SH-SY5Y (cell line): ENCODE measurements around the gene DYRK2.

Source experiments
- GATA2 ChIP-seq: IDR thresholded peaks from 2 replicates; pipeline ENCODE4 v1.6.1; 2011; ENCODE audit warnings: mild to moderate bottlenecking, low read depth, low read length
- GATA3 ChIP-seq: IDR thresholded peaks from 2 replicates; pipeline ENCODE4 v1.6.1; 2011; ENCODE audit warnings: low read depth, mild to moderate bottlenecking, low read length, moderate library complexity

Gene DYRK2

GRCh38 chr12:67671892-67672291 lies 23.3 kb downstream of the DYRK2 start:
- TF ChIP-seq GATA3 (no peak), GATA2 (no peak)

- TF ChIP-seq GATA3 (no peak), GATA2 (no peak)
Measured at GRCh38 chr12:67674417-67674816, 25.9 kb downstream of the DYRK2 start.

- no peak for TF ChIP-seq GATA3
- TF ChIP-seq GATA2 = no peak
Measured at GRCh38 chr12:67676624-67677023, 28.1 kb downstream of the DYRK2 start.

- TF ChIP-seq GATA3 (no peak), GATA2 (no peak)
Measured at GRCh38 chr12:67677166-67677565, 28.6 kb downstream of the DYRK2 start.

GRCh38 chr12:67681105-67681778 lies 32.7 kb downstream of the DYRK2 start:
- TF ChIP-seq GATA2 (no peak), GATA3 (no peak)

- no peak for TF ChIP-seq GATA3
- no peak for TF ChIP-seq GATA2
Measured at GRCh38 chr12:67681941-67682620, 33.5 kb downstream of the DYRK2 start.

- TF ChIP-seq GATA3 = no peak
- TF ChIP-seq GATA2 = no peak
Measured at GRCh38 chr12:67689385-67689784, 40.8 kb downstream of the DYRK2 start.

- no peak for TF ChIP-seq GATA3
- TF ChIP-seq GATA2 = no peak
Measured at GRCh38 chr12:67690656-67691055, 42.1 kb downstream of the DYRK2 start.

- TF ChIP-seq GATA3 (no peak), GATA2 (no peak)
Measured at GRCh38 chr12:67691220-67691619, 42.7 kb downstream of the DYRK2 start.

GRCh38 chr12:67692135-67692534 lies 43.6 kb downstream of the DYRK2 start:
- TF ChIP-seq GATA2 (no peak), GATA3 (no peak)

- TF ChIP-seq GATA3 (no peak), GATA2 (no peak)
Measured at GRCh38 chr12:67692966-67693365, 44.4 kb downstream of the DYRK2 start.

GRCh38 chr12:67693894-67694293 lies 45.3 kb downstream of the DYRK2 start:
- TF ChIP-seq GATA2 (no peak), GATA3 (no peak)

- no peak for TF ChIP-seq GATA3
- TF ChIP-seq GATA2 = no peak
Measured at GRCh38 chr12:67694306-67694900, 45.9 kb downstream of the DYRK2 start.

GRCh38 chr12:67695974-67696373 lies 47.4 kb downstream of the DYRK2 start:
- TF ChIP-seq GATA2 = no peak

- no peak for TF ChIP-seq GATA2
- no peak for TF ChIP-seq GATA3
Measured at GRCh38 chr12:67697443-67697842, 48.9 kb downstream of the DYRK2 start.

GRCh38 chr12:67697967-67698366 lies 49.4 kb downstream of the DYRK2 start:
- TF ChIP-seq GATA3 (no peak), GATA2 (no peak)
